Liver (tissue), 3 donors: ENCODE results near the gene MAP3K21.

Experiments
- ATF3 ChIP-seq: IDR thresholded peaks from 2 replicates; pipeline ENCODE4 v1.6.1; 2016; ENCODE audit warnings: antibody characterized with exemption
- CTCF ChIP-seq: fragments of 150-350 bp; IDR thresholded peaks from 2 replicates; pipeline ENCODE4 v1.5.1; 2017; ENCODE audit warnings: improper control_type of control experiment, low read depth, low read length; ENCODE audit not compliant: missing input control
- EGR1 ChIP-seq, 2 donors: IDR thresholded peaks; 2 replicates each; pipeline ENCODE4 v1.6.1; 2016 to 2018; ENCODE audit warnings: antibody characterized with exemption in 2 of 2, low read depth in 2 of 2
- FOXA1 ChIP-seq: IDR thresholded peaks from 2 replicates; pipeline ENCODE4 v1.6.1; 2016; ENCODE audit warnings: antibody characterized with exemption
- HNF4A ChIP-seq, 2 donors: conservative IDR thresholded peaks; 2 replicates each; pipeline ENCODE4 v1.6.1; 2016; ENCODE audit warnings: antibody characterized with exemption in 2 of 2, mild to moderate bottlenecking in 2 of 2
- JUND ChIP-seq, 2 donors: IDR thresholded peaks; 2 replicates each; pipeline ENCODE4 v1.6.1; 2016; ENCODE audit warnings: antibody characterized with exemption in 2 of 2
- MAX ChIP-seq: IDR thresholded peaks from 2 replicates; pipeline ENCODE4 v1.6.1; 2016; ENCODE audit warnings: antibody characterized with exemption
- RAD21 ChIP-seq, 2 donors: IDR thresholded peaks; 2 replicates each; pipeline ENCODE4 v1.6.1; 2016; ENCODE audit warnings: antibody characterized with exemption in 2 of 2, mild to moderate bottlenecking in 2 of 2
- REST ChIP-seq: IDR thresholded peaks from 2 replicates; pipeline ENCODE4 v1.6.1; 2016; ENCODE audit warnings: antibody characterized with exemption, mild to moderate bottlenecking
- SP1 ChIP-seq: IDR thresholded peaks from 2 replicates; pipeline ENCODE4 v1.6.1; 2018; ENCODE audit warnings: antibody characterized with exemption, mild to moderate bottlenecking
- TAF1 ChIP-seq: conservative IDR thresholded peaks from 2 replicates; pipeline ENCODE4 v1.6.1; 2016; ENCODE audit warnings: antibody characterized with exemption, mild to moderate bottlenecking
- ZBTB33 ChIP-seq: IDR thresholded peaks from 2 replicates; pipeline ENCODE4 v1.6.1; 2016; ENCODE audit warnings: antibody characterized with exemption
- donor health status: healthy.
- donor health status: healthy.

- TF ChIP-seq ATF3 = no peak
- no peak for TF ChIP-seq FOXA1
- TF ChIP-seq CTCF = no peak
- TF ChIP-seq SP1 = no peak
- TF ChIP-seq RAD21 (IDR thresholded peaks at IDR 0.05) = no peak
- no peak for TF ChIP-seq ZBTB33
- no peak for TF ChIP-seq JUND (IDR thresholded peaks at IDR 0.05)
- TF ChIP-seq TAF1 = no peak
- no peak for TF ChIP-seq HNF4A (conservative IDR thresholded peaks at IDR 0.05)
- TF ChIP-seq REST = no peak
- no peak for TF ChIP-seq MAX
- TF ChIP-seq EGR1 (IDR thresholded peaks at IDR 0.05; ENCODE audit: low read depth in 2 of 2) = no peak
Observed at GRCh38 chr1:233373226-233373625, 45.7 kb downstream of the MAP3K21 start.
